Measurements from ENCODE around the gene FLAD1. TPM values are rescaled to one million over a fixed set of nuclear protein-coding genes. Genes with fewer than 3 reads are reported as not detected.

FLAD1 gene
- total RNA-seq, 4 donors from 2014 or later = 21.5 to 30.9 (median 29.5) TPM

GRCh38 chr1:154952664-154953063, 30.5 kb upstream of the FLAD1 start:
- Histone ChIP-seq H3K9me3 (no peaks in the 10 kb centered on the region), H3K4me1 (peaks cover 21 to 63% (median 53%) of the 10 kb centered on the region in 3 donors), H3K27me3 (no peaks in the 10 kb centered on the region), H3K4me3 (peak overlapping the region in 1 of 4 donors; percentile 37), H3K36me3 (peaks cover under 1 to 35% (median 10%) of the 10 kb centered on the region in 3 donors), H3K27ac (no peak overlapping the region)
- WGBS, 2 donors = 91 to 93% methylated on average over 6 of the region's 6 CpGs
- no peak for DNase-seq
- no peak for TF ChIP-seq CTCF (IDR thresholded peaks at IDR 0.05)
- no peak for TF ChIP-seq POLR2A (IDR thresholded peaks at IDR 0.05)
- intact Hi-C loops (cut with DNase I) = loop anchor here (10.0 kb wide), 1 partner anchor 388 kb away; the partner anchor contains the start of gene CHRNB2

GRCh38 chr1:154953611-154954038, 29.5 kb upstream of the FLAD1 start:
- intact Hi-C loops (cut with DNase I) = loop anchor here (10.0 kb wide), 1 partner anchor 389 kb away; the partner anchor contains the start of gene CHRNB2
- no CpG with 5 or more reads among the region's 2 CpGs for WGBS, 2 donors
- TF ChIP-seq CTCF (IDR thresholded peaks at IDR 0.05) = no peak
- no peak for TF ChIP-seq POLR2A (IDR thresholded peaks at IDR 0.05)
- no peak for DNase-seq
- peak overlapping the region in 2 of 4 donors; percentile 7 to 8 for H3K4me3 ChIP-seq
- H3K4me1 ChIP-seq = peaks cover 21 to 71% (median 53%) of the 10 kb centered on the region in 3 donors
- H3K36me3 ChIP-seq = peaks cover 6 to 35% (median 7%) of the 10 kb centered on the region in 3 donors
- no peaks in the 10 kb centered on the region for H3K27me3 ChIP-seq
- no peaks in the 10 kb centered on the region for H3K9me3 ChIP-seq
- no peak overlapping the region for H3K27ac ChIP-seq

- intact Hi-C loops (cut with DNase I) = loop anchor here (10.0 kb wide), 1 partner anchor 390 kb away; the partner anchor contains the start of gene CHRNB2
- Histone ChIP-seq H3K4me3 (peak overlapping the region in 2 of 4 donors; percentile 56 to 71), H3K27ac (peak overlapping the region in 3 of 4 donors; percentile 60 to 89 (median 82)), H3K9me3 (no peaks in the 10 kb centered on the region), H3K4me1 (peaks cover 21 to 80% (median 53%) of the 10 kb centered on the region in 3 donors), H3K27me3 (no peaks in the 10 kb centered on the region), H3K36me3 (peaks cover 8 to 43% (median 16%) of the 10 kb centered on the region in 3 donors)
- TF ChIP-seq CTCF (IDR thresholded peaks at IDR 0.05) = no peak
- TF ChIP-seq POLR2A (IDR thresholded peaks at IDR 0.05) = no peak
- WGBS, 2 donors = 52 to 64% methylated on average over 3 of the region's 3 CpGs
- no peak for DNase-seq
These were observed 28.6 kb upstream of the FLAD1 start for GRCh38 chr1:154954541-154954940.

GRCh38 chr1:154955039-154955717, 28.0 kb upstream of the FLAD1 start:
- H3K4me1 ChIP-seq = peaks cover 21 to 86% (median 56%) of the 10 kb centered on the region in 3 donors

More at GRCh38 chr1:154955039-154955717, 28.0 kb upstream of the FLAD1 start:
- no peaks in the 10 kb centered on the region for H3K9me3 ChIP-seq
- 10 to 11% methylated on average over 3 to 4 of the region's 4 CpGs for WGBS, 2 donors
- DNase-seq = no peak
- peaks cover 8 to 44% (median 17%) of the 10 kb centered on the region in 3 donors for H3K36me3 ChIP-seq
- H3K27me3 ChIP-seq = no peaks in the 10 kb centered on the region
- intact Hi-C loops (cut with DNase I) = loop anchor here (10.0 kb wide), 1 partner anchor 390 kb away; the partner anchor contains the start of gene CHRNB2
- TF ChIP-seq POLR2A (IDR thresholded peaks at IDR 0.05) (peak in 1 of 4 donors; percentile 19), CTCF (IDR thresholded peaks at IDR 0.05) (no peak)
- peak overlapping the region; percentile 43 to 71 (median 55) for H3K4me3 ChIP-seq
- peak overlapping the region; percentile 79 to 89 (median 85) for H3K27ac ChIP-seq
